HepG2 (cell line): ENCODE results near the gene RIPK1. TPM values are rescaled to one million over a fixed set of nuclear protein-coding genes. Genes with fewer than 3 reads are reported as not detected.

Experiments
- AHR ChIP-seq: IDR thresholded peaks from 2 replicates; pipeline ENCODE4 v1.6.1; 2018; ENCODE audit warnings: missing genetic modification reagents, missing compliant biosample characterization
- ATF7-NPFF ChIP-seq: sonication (generic); formaldehyde crosslinking; IDR thresholded peaks from 2 replicates; pipeline ENCODE4 v1.8.1; 2023; ENCODE audit warnings: mild to moderate bottlenecking, low read depth, missing genetic modification reagents, moderate library complexity
- CREBL2 ChIP-seq: sonication (generic); formaldehyde crosslinking; IDR thresholded peaks from 2 replicates; pipeline ENCODE4 v1.8.1; 2023; ENCODE audit warnings: missing genetic modification reagents, mild to moderate bottlenecking, borderline replicate concordance
- GABPA ChIP-seq, 2 experiments: IDR thresholded peaks; 2 replicates each; pipeline ENCODE4 v1.6.1; 2011 to 2016; ENCODE audit warnings: low read depth in 2 of 2, low read length in 1 of 2, missing biosample characterization in 1 of 2, missing genetic modification characterization in 1 of 2
- KDM1A ChIP-seq: IDR thresholded peaks from 2 replicates; pipeline ENCODE4 v1.6.1; 2016; ENCODE audit warnings: missing compliant biosample characterization
- MTA1 ChIP-seq: sonication (generic); formaldehyde crosslinking; IDR thresholded peaks from 2 replicates; pipeline ENCODE4 v1.4.0; 2020; ENCODE audit warnings: missing genetic modification reagents, mild to moderate bottlenecking, borderline replicate concordance
- NCOR1 ChIP-seq: fragments of 200-600 bp; sonication (generic); IDR thresholded peaks from 2 replicates; pipeline ENCODE4 v1.7.0; 2017; ENCODE audit warnings: antibody characterized with exemption, low read length, borderline replicate concordance
- NR0B2 ChIP-seq: sonication (generic); formaldehyde crosslinking; IDR thresholded peaks from 2 replicates; pipeline ENCODE4 v1.4.0; 2020; ENCODE audit warnings: mild to moderate bottlenecking, missing genetic modification reagents
- PAX8 ChIP-seq: sonication (generic); formaldehyde crosslinking; IDR thresholded peaks from 2 replicates; pipeline ENCODE4 v1.8.0; 2022; ENCODE audit warnings: mild to moderate bottlenecking, missing genetic modification reagents, borderline replicate concordance
- PAXIP1 ChIP-seq: sonication (generic); formaldehyde crosslinking; conservative IDR thresholded peaks from 2 replicates; pipeline ENCODE4 v1.4.0; 2020; ENCODE audit warnings: mild to moderate bottlenecking, missing genetic modification reagents, moderate library complexity
- PITX1 ChIP-seq: sonication (generic); formaldehyde crosslinking; IDR thresholded peaks from 2 replicates; pipeline ENCODE4 v1.5.1; 2020; ENCODE audit warnings: mild to moderate bottlenecking, missing genetic modification reagents
- SP2 ChIP-seq: sonication (generic); formaldehyde crosslinking; IDR thresholded peaks from 2 replicates; pipeline ENCODE4 v1.5.1; 2020; ENCODE audit warnings: mild to moderate bottlenecking, missing genetic modification reagents
- TGIF2 ChIP-seq: IDR thresholded peaks from 2 replicates; pipeline ENCODE4 v1.6.1; 2016; ENCODE audit warnings: control low read depth, missing compliant biosample characterization
- TOE1 ChIP-seq: sonication (generic); formaldehyde crosslinking; IDR thresholded peaks from 2 replicates; pipeline ENCODE4 v1.4.0; 2020; ENCODE audit warnings: mild to moderate bottlenecking, missing genetic modification reagents
- ZBTB42 ChIP-seq: sonication (generic); formaldehyde crosslinking; IDR thresholded peaks from 2 replicates; pipeline ENCODE4 v1.5.0; 2020; ENCODE audit warnings: mild to moderate bottlenecking, missing genetic modification reagents
- ZNF512B ChIP-seq: sonication (generic); formaldehyde crosslinking; IDR thresholded peaks from 2 replicates; pipeline ENCODE4 v1.5.1; 2020; ENCODE audit warnings: missing genetic modification reagents, mild to moderate bottlenecking, borderline replicate concordance
- ZNF556 ChIP-seq: sonication (generic); formaldehyde crosslinking; IDR thresholded peaks from 2 replicates; pipeline ENCODE4 v1.4.0; 2020; ENCODE audit warnings: mild to moderate bottlenecking, missing genetic modification reagents, borderline replicate concordance
- ZNF782 ChIP-seq: sonication (generic); formaldehyde crosslinking; IDR thresholded peaks from 2 replicates; pipeline ENCODE4 v1.4.0; 2020; ENCODE audit warnings: missing genetic modification reagents, mild to moderate bottlenecking, borderline replicate concordance
- ZSCAN29 ChIP-seq: sonication (generic); formaldehyde crosslinking; conservative IDR thresholded peaks from 2 replicates; pipeline ENCODE4 v1.4.0; 2020; ENCODE audit warnings: mild to moderate bottlenecking, missing genetic modification reagents
- polyA plus RNA-seq, 8 experiments: library from polyadenylated mRNA; depleted of rRNA in 3 of 8; stranded (reverse) in 7 of 8; unstranded in 1 of 8; fragments of >200 nt; fragmentation: Illumina TruSeq in 4 of 8; extraction: Trizol in 4 of 8; gene quantifications; 2 replicates each; pipeline versions ENCODE4 v1.2.1 to v1.2.3, GENCODE V29; 2011 to 2016; ENCODE audit warnings: low read depth in 4 of 8, missing spikeins in 1 of 8, mixed read lengths in 1 of 8; ENCODE audit not compliant: insufficient read depth in 1 of 8
- total RNA-seq, 5 experiments: library from RNA; depleted of rRNA; stranded (reverse); fragments of >200 nt; fragmentation: Illumina TruSeq; extraction: Trizol; gene quantifications; 2 replicates each; pipeline ENCODE4 v1.2.3, GENCODE V29; 2016; ENCODE audit warnings: low read depth in 1 of 5
- TF ChIP-seq, protein P1 (sequence below): fragments of 450-650 bp; IDR thresholded peaks from 2 replicates; pipeline ENCODE4 v1.6.1; 2017; ENCODE audit warnings: mild to moderate bottlenecking

Gene RIPK1
- total and polyA plus RNA-seq, 2 of the 13 experiments (the other 11 are each of a cell fraction or from before 2014, with no cell fraction given), result 9.0 to 10.3 TPM

GRCh38 chr6:3053231-3053508 lies 15.1 kb upstream of the RIPK1 start (continued):
- TF ChIP-seq PAX8 (CRISPR knock-in tag), result no peak
- no peak for TF ChIP-seq NR0B2
- TF ChIP-seq PAXIP1, result peak; percentile 71
- no peak for TF ChIP-seq ZBTB42
- TF ChIP-seq AHR (CRISPR knock-in tag), result no peak
- TF ChIP-seq SP2 (CRISPR knock-in tag), result no peak
- TF ChIP-seq TGIF2 (CRISPR knock-in tag), result no peak
- no peak for TF ChIP-seq TOE1 (CRISPR knock-in tag)
- no peak for TF ChIP-seq ZNF512B (CRISPR knock-in tag)
- no peak for TF ChIP-seq KDM1A (CRISPR knock-in tag)
- TF ChIP-seq, protein P1, sequence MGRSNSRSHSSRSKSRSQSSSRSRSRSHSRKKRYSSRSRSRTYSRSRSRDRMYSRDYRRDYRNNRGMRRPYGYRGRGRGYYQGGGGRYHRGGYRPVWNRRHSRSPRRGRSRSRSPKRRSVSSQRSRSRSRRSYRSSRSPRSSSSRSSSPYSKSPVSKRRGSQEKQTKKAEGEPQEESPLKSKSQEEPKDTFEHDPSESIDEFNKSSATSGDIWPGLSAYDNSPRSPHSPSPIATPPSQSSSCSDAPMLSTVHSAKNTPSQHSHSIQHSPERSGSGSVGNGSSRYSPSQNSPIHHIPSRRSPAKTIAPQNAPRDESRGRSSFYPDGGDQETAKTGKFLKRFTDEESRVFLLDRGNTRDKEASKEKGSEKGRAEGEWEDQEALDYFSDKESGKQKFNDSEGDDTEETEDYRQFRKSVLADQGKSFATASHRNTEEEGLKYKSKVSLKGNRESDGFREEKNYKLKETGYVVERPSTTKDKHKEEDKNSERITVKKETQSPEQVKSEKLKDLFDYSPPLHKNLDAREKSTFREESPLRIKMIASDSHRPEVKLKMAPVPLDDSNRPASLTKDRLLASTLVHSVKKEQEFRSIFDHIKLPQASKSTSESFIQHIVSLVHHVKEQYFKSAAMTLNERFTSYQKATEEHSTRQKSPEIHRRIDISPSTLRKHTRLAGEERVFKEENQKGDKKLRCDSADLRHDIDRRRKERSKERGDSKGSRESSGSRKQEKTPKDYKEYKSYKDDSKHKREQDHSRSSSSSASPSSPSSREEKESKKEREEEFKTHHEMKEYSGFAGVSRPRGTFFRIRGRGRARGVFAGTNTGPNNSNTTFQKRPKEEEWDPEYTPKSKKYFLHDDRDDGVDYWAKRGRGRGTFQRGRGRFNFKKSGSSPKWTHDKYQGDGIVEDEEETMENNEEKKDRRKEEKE, result no peak
- no peak for TF ChIP-seq ZNF782 (CRISPR knock-in tag)
- TF ChIP-seq GABPA (IDR thresholded peaks at IDR 0.05; ENCODE audit: low read depth, low read length), result no peak
- 0 out of 2 replicates have a peak, but pooled peaks have one; percentile 7 for TF ChIP-seq GABPA (CRISPR knock-in tag; IDR thresholded peaks at IDR 0.05; ENCODE audit: low read depth)
- 0 out of 2 replicates have a peak, but pooled peaks have one; percentile 38 for TF ChIP-seq NCOR1
- TF ChIP-seq ZSCAN29, result no peak
- TF ChIP-seq ZNF556 (CRISPR knock-in tag), result no peak
- TF ChIP-seq PITX1 (CRISPR knock-in tag), result no peak
- no peak for TF ChIP-seq ATF7-NPFF (CRISPR knock-in tag)
- TF ChIP-seq CREBL2 (CRISPR knock-in tag), result no peak
- no peak for TF ChIP-seq MTA1 (CRISPR knock-in tag)
